ENCODE measurements around the gene DCAF6. TPM values are rescaled to one million over a fixed set of nuclear protein-coding genes. Genes with fewer than 3 reads are reported as not detected.

Gene DCAF6
- total RNA-seq, 6 experiments from 2014 or later = 52.5 to 59.4 (median 55.3) TPM

DNA sequence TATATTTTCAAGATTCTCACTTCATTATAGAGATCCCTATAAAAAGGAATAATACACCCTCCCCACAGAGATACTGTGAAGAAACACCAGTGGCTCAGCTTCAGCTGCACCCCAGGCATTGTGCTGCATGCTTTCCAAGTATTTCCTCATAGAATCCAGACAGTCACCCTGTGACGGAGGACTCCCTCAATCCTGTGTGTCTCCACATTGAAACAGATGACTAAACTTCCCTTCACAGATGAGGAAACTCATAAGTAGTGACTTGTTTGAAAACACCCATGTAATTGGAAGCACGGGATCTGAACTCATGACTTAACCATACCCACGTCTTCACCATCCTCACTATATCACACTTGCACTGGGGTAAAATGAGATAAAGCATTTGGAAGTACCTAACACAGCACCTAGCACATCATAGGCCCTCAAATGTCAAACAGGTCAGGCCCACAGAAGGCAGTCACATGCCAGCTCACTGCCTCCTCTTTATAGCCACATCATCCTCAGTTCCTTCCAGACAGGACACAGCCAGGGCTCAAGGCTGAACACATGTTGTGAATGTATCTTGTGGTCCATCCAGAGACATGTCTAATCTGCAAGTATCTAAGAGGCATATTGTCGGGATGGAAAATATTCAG lies 145.0 kb downstream of the DCAF6 start:
- H3K9me3 Mint-ChIP-seq = no peaks in the 10 kb centered on the region
- H3K27me3 Mint-ChIP-seq (ENCODE audit: insufficient read depth) = peaks cover 4% of the 10 kb centered on the region
- H3K4me3 Mint-ChIP-seq = peak overlapping the region; percentile 76
- TF ChIP-seq, protein P1, sequence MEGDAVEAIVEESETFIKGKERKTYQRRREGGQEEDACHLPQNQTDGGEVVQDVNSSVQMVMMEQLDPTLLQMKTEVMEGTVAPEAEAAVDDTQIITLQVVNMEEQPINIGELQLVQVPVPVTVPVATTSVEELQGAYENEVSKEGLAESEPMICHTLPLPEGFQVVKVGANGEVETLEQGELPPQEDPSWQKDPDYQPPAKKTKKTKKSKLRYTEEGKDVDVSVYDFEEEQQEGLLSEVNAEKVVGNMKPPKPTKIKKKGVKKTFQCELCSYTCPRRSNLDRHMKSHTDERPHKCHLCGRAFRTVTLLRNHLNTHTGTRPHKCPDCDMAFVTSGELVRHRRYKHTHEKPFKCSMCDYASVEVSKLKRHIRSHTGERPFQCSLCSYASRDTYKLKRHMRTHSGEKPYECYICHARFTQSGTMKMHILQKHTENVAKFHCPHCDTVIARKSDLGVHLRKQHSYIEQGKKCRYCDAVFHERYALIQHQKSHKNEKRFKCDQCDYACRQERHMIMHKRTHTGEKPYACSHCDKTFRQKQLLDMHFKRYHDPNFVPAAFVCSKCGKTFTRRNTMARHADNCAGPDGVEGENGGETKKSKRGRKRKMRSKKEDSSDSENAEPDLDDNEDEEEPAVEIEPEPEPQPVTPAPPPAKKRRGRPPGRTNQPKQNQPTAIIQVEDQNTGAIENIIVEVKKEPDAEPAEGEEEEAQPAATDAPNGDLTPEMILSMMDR (IDR thresholded peaks at IDR 0.05) = no peak
- peaks cover 9% of the 10 kb centered on the region for H3K36me3 Mint-ChIP-seq (ENCODE audit: low read depth)
- peaks cover 40% of the 10 kb centered on the region for H3K4me1 Mint-ChIP-seq (ENCODE audit: low read depth)
- DNase-seq = peak; percentile 91
- peak overlapping the region; percentile 97 for H3K27ac Mint-ChIP-seq

DNA sequence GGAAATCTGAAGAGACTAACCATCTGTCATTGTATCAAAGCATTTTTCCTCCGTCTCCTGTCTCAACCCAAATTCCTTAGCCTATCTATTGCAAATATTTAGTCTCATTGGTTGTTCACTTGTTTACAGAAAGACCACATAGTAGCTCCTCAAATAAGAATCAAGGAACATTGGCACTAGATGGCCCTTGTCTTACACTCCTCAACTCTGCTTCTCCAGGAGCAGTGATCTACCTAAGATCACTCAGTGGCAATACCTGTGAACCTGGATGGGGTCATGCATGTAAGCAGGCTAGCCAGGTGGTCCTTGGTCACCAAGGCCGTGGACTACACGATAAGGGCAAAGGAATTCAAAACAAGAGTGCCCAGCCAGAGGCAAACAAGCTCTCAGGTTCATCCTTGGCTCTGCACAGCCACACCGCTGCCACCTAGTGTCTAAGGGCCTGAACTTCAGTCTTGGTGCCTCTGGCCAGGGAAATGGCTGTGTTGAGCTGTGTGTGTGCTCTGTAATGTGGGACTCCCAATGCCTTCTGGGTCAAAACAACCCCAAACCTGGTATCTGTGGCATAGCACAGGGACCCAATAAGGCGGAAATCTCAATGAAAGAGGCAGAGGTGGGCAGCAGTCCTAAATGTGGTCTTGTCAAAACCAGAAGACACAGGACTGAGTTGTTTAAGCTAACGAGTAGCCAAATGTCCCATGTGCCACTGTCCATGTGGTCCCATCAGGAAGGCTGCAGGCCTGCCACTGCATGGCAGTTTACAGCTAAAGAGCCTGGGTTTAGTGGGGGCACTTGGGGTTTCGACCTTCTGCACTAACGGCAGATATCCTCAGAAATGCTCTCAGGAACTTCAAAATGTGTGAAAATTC lies 145.8 kb downstream of the DCAF6 start:
- Mint-ChIP-seq H3K4me3 (peak overlapping the region; percentile 47), H3K27ac (peak overlapping the region; percentile 97), H3K27me3 (ENCODE audit: insufficient read depth) (peaks cover 4% of the 10 kb centered on the region), H3K4me1 (ENCODE audit: low read depth) (peaks cover 40% of the 10 kb centered on the region), H3K36me3 (ENCODE audit: low read depth) (peaks cover 4% of the 10 kb centered on the region), H3K9me3 (no peaks in the 10 kb centered on the region)
- TF ChIP-seq, protein P1 (IDR thresholded peaks at IDR 0.05) = peak; percentile 89
- DNase-seq = peak; percentile 75

DNA sequence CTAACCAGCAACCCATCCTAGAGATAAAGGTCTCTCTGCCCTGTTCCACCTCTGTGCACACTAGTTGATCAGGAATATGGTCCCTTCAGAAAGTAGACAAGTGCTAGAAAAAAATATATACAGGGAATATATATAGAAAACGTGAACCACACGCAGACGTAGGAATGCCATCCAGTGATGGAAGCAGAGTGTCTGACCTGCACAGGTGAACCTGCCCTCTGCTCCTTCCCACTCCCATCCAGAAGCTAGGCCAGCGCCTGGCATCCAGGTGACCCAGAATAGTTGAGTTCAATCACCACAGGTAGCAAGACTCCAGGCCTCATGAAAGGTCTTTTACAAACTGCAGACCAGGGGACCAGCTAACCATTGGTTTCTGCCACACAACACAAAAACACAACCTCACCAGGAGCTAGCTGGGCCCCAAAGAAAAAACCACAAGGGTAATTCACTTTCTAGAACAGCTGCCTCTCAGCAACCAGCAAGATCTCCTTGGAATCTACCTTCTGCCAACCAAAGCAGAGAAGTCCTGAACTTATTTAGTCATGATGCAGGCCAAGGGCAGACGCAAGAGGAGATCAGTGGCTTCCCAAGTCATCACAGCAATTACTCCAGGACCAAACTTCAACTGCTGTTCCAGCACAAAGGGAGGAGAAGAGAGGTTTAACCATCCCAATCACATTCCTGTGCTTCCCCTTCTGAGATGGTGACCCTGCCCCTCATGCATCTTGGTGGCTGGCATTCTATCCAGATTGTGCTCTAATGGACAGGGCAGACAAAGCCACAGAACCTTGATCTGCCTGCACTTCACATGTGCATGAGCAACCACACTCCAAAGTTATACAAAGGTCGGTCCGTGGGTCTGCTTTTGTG lies 147.2 kb downstream of the DCAF6 start:
- H3K27me3 Mint-ChIP-seq (ENCODE audit: insufficient read depth) = peaks cover 4% of the 10 kb centered on the region
- peak overlapping the region; percentile 10; the same call in 1 of the 2 replicates for H3K27ac Mint-ChIP-seq
- peaks cover 41% of the 10 kb centered on the region for H3K4me1 Mint-ChIP-seq (ENCODE audit: low read depth)
- H3K9me3 Mint-ChIP-seq = no peaks in the 10 kb centered on the region
- no peak for DNase-seq
- H3K4me3 Mint-ChIP-seq = no peak overlapping the region
- TF ChIP-seq, protein P1 (IDR thresholded peaks at IDR 0.05) = no peak
- H3K36me3 Mint-ChIP-seq (ENCODE audit: low read depth) = peaks cover 4% of the 10 kb centered on the region

DNA sequence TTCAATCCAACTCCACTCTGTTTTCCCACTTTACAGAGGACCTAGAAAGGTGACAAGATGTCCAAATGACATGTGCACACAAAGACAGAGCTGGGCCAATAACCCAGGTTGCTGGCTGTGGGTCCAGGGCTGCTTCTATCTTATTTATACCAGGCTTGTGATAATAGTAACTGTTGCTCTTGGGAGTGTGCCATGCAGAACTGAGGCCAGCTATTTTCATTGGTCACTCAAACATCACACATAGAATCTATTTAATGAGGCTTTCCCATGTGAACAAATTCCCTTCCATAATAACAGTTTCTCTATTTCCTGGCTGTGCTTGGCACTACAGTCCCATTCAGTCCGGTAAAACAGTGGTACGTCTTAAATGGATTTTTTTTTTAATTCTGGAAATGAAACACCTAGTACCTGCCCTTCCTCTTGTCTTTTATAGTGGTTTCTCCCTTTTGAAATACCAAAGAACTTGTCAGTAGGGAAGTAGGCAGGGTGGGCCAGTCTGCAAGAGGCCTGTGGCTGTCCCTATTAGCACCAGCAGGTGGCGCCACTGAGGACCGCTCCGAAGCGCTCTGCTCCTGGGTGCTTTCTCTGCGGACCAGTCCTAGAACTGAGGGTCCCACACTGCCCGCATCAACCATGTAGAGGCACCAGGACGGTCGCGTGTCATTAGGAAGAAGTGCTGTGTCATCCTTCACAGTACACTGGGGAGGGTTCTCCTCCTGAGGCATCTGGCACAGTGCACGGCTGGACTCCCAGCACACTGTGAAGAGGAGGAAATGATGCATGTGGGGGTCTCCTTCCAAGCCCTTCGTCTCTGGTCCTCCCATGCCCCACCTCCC lies 148.1 kb downstream of the DCAF6 start:
- Mint-ChIP-seq H3K36me3 (ENCODE audit: low read depth) (peaks cover 4% of the 10 kb centered on the region), H3K9me3 (no peaks in the 10 kb centered on the region), H3K27me3 (ENCODE audit: insufficient read depth) (peaks cover 5% of the 10 kb centered on the region), H3K4me1 (ENCODE audit: low read depth) (peaks cover 41% of the 10 kb centered on the region), H3K4me3 (no peak overlapping the region), H3K27ac (peak overlapping the region; percentile 24; the same call in 1 of the 2 replicates)
- DNase-seq = no peak
- TF ChIP-seq, protein P1 (IDR thresholded peaks at IDR 0.05) = peak; percentile 97
